Caco-2 (cell line): ENCODE results near the gene PPT1. TPM values are rescaled to one million over a fixed set of nuclear protein-coding genes. Genes with fewer than 3 reads are reported as not detected.

Experiments
- BruUV-seq: library from RNA; stranded (reverse); fragments of 400-500 nt; replicated peaks from 2 replicates; lab custom pipeline; 2021; lab: Mats Ljungman, UMichigan
- CTCF ChIA-PET: fragments of 300-600 bp; sonication (Branson Sonifier 250); formaldehyde crosslinking; loops from one replicate; lab custom pipeline; 2022; ENCODE audit warnings: antibody characterized with exemption; lab: Charles Lee
- POLR2A ChIA-PET: fragments of 300-600 bp; sonication (Branson Sonifier 250); formaldehyde crosslinking; loops from one replicate; lab custom pipeline; 2022; ENCODE audit warnings: antibody characterized with exemption; lab: Charles Lee
- DNase-seq, 2 experiments: peaks; one replicate each; pipeline versions ENCODE4 v3.0.0 to v3.0.0-alpha.2; 2020 to 2022
- H3K27me3 ChIP-seq: replicated peaks from 2 replicates; pipeline ENCODE4 v1.6.0; 2011; ENCODE audit warnings: low read length; ENCODE audit not compliant: control insufficient read depth, insufficient read depth
- H3K36me3 ChIP-seq: 2 replicates; pipeline ENCODE4 v1.5.1; 2011; ENCODE audit warnings: low read length; ENCODE audit not compliant: control insufficient read depth, insufficient read depth
- H3K4me1 ChIP-seq: fragments of 250-450 bp; sonication (Bioruptor Pico); 2 replicates; pipeline ENCODE4 v1.5.1; 2020; ENCODE audit warnings: mild to moderate bottlenecking
- H3K4me3 ChIP-seq: 2 replicates; pipeline ENCODE4 v1.5.1; 2011; ENCODE audit warnings: low read depth, mild to moderate bottlenecking, control low read depth, low read length
- H3K9me3 ChIP-seq: fragments of 250-450 bp; sonication (Bioruptor Pico); 2 replicates; pipeline ENCODE4 v1.5.1; 2020; ENCODE audit warnings: mild to moderate bottlenecking, moderate library complexity
- H3K27ac Mint-ChIP-seq: one replicate; pipeline ENCODE4 v1.8.0; 2022; ENCODE audit warnings: mixed read lengths; ENCODE audit not compliant: unreplicated experiment
- H3K27me3 Mint-ChIP-seq: one replicate; pipeline ENCODE4 v1.8.0; 2022; ENCODE audit warnings: mixed read lengths; ENCODE audit not compliant: insufficient read depth, unreplicated experiment
- H3K36me3 Mint-ChIP-seq: one replicate; pipeline ENCODE4 v1.8.0; 2022; ENCODE audit warnings: mild to moderate bottlenecking, mixed read lengths; ENCODE audit not compliant: insufficient read depth, unreplicated experiment
- H3K4me1 Mint-ChIP-seq: one replicate; pipeline ENCODE4 v1.8.0; 2022; ENCODE audit warnings: low read depth, mixed read lengths; ENCODE audit not compliant: unreplicated experiment
- H3K4me3 Mint-ChIP-seq: one replicate; pipeline ENCODE4 v1.8.0; 2022; ENCODE audit warnings: mild to moderate bottlenecking, moderate library complexity, mixed read lengths; ENCODE audit not compliant: unreplicated experiment
- H3K9me3 Mint-ChIP-seq: one replicate; pipeline ENCODE4 v1.8.0; 2022; ENCODE audit warnings: mixed read lengths; ENCODE audit not compliant: unreplicated experiment
- intact Hi-C: fragments of 100-400 bp; cut with micrococcal nuclease; formaldehyde crosslinking; loops from one replicate; pipeline ENCODE4 v1.10.0; 2022; ENCODE audit not compliant: unreplicated experiment
- total RNA-seq: library from RNA; stranded (reverse); gene quantifications from 2 replicates; pipeline ENCODE4 v1.2.3, GENCODE V29; 2022
- TF ChIP-seq, protein P1 (sequence below), 2 experiments: fragments of 200-600 bp in 1 of 2; IDR thresholded peaks; 1 replicate in 1 of 2; 2 replicates in 1 of 2; pipeline versions ENCODE4 v1.5.1 to v1.8.0; 2011 to 2022; ENCODE audit warnings: antibody characterized with exemption in 1 of 2, control low read depth in 1 of 2, inconsistent platforms in 1 of 2, low read depth in 1 of 2, low read length in 1 of 2, mild to moderate bottlenecking in 1 of 2, moderate library complexity in 1 of 2; ENCODE audit not compliant: insufficient read depth in 1 of 2, severe bottlenecking in 1 of 2, unreplicated experiment in 1 of 2

PPT1 gene
- total RNA-seq, 1 experiment from 2014 or later: 144 TPM

DNA sequence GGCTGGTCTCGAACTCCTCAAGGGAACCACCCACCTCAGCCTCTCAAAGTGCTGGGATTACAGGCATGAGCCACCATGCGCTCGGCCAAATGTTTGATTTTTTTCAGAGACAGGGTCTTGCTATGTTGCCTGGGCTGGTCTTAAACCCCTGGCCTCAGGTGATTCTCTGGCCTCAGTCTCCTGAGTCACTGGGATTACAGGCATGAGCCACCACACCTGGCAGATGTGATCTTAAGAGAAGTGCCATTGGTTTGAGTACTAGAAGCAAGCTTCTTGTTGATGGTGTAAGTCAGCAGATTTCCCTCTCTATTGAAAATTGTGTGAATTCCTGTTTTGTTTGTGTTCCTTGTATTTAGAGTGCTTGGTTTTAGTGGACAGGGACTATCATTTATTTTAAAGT lies 51.3 kb downstream of the PPT1 start:
- DNase-seq: no peak
- Mint-ChIP-seq H3K27ac (no peak overlapping the region), H3K9me3 (no peaks in the 10 kb centered on the region), H3K4me1 (peaks cover 17% of the 10 kb centered on the region), H3K36me3 (peaks cover 48% of the 10 kb centered on the region), H3K4me3 (no peak overlapping the region), H3K27me3 (no peaks in the 10 kb centered on the region)
- TF ChIP-seq, protein P1, sequence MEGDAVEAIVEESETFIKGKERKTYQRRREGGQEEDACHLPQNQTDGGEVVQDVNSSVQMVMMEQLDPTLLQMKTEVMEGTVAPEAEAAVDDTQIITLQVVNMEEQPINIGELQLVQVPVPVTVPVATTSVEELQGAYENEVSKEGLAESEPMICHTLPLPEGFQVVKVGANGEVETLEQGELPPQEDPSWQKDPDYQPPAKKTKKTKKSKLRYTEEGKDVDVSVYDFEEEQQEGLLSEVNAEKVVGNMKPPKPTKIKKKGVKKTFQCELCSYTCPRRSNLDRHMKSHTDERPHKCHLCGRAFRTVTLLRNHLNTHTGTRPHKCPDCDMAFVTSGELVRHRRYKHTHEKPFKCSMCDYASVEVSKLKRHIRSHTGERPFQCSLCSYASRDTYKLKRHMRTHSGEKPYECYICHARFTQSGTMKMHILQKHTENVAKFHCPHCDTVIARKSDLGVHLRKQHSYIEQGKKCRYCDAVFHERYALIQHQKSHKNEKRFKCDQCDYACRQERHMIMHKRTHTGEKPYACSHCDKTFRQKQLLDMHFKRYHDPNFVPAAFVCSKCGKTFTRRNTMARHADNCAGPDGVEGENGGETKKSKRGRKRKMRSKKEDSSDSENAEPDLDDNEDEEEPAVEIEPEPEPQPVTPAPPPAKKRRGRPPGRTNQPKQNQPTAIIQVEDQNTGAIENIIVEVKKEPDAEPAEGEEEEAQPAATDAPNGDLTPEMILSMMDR (IDR thresholded peaks at IDR 0.05; ENCODE audit: insufficient read depth in 1 of 2, low read depth in 1 of 2, low read length in 1 of 2, severe bottlenecking in 1 of 2, unreplicated experiment in 1 of 2): no peak
- H3K36me3 ChIP-seq: no peaks in the 10 kb centered on the region
- H3K4me3 ChIP-seq: no peak overlapping the region
- H3K9me3 ChIP-seq: no peaks in the 10 kb centered on the region
- intact Hi-C loops: no loop called here
- POLR2A ChIA-PET: no interaction called here
- peaks cover 5% of the 10 kb centered on the region; the same call in 1 of the 2 replicates for H3K4me1 ChIP-seq
- BruUV-seq: no TSS peak
- CTCF ChIA-PET: interaction anchor here (0.6 kb wide), 1 partner anchor 394 kb away, joined by 3 read pairs; no protein-coding TSS in a partner anchor
- H3K27me3 ChIP-seq: no peaks in the 10 kb centered on the region

DNA sequence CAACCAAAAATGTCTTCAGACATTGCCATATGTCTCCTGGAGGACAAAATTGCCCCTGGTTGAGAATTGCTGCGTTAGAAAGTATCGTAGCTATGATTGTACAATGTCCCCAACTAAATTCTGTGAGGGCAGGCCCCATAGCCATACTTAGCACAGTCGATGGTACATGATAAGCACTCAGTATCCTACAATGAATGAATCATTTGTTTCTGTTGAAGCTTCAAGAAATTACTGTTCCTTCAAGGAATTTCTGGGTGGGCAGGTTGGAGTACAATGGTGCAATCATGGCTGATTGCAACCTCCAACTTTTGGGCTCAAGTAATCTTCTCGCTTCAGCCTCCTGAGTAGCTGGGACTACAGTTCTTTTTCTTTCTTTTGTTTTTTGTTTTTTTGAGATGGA lies 51.9 kb downstream of the PPT1 start:
- Mint-ChIP-seq H3K27ac (no peak overlapping the region), H3K27me3 (no peaks in the 10 kb centered on the region), H3K4me3 (no peak overlapping the region), H3K36me3 (peaks cover 48% of the 10 kb centered on the region), H3K9me3 (no peaks in the 10 kb centered on the region), H3K4me1 (peaks cover 17% of the 10 kb centered on the region)
- no TSS peak for BruUV-seq
- CTCF ChIA-PET: no interaction called here
- no peak overlapping the region for H3K4me3 ChIP-seq
- no peak for DNase-seq
- no peaks in the 10 kb centered on the region for H3K27me3 ChIP-seq
- intact Hi-C loops: no loop called here
- peaks cover 5% of the 10 kb centered on the region; the same call in 1 of the 2 replicates for H3K4me1 ChIP-seq
- no peaks in the 10 kb centered on the region for H3K9me3 ChIP-seq
- H3K36me3 ChIP-seq: no peaks in the 10 kb centered on the region
- POLR2A ChIA-PET: interaction anchor here (0.7 kb wide), 1 partner anchor 95 kb away, joined by 9 read pairs; no protein-coding TSS in a partner anchor
- TF ChIP-seq, protein P1 (IDR thresholded peaks at IDR 0.05; ENCODE audit: insufficient read depth in 1 of 2, low read depth in 1 of 2, low read length in 1 of 2, severe bottlenecking in 1 of 2, unreplicated experiment in 1 of 2): no peak

DNA sequence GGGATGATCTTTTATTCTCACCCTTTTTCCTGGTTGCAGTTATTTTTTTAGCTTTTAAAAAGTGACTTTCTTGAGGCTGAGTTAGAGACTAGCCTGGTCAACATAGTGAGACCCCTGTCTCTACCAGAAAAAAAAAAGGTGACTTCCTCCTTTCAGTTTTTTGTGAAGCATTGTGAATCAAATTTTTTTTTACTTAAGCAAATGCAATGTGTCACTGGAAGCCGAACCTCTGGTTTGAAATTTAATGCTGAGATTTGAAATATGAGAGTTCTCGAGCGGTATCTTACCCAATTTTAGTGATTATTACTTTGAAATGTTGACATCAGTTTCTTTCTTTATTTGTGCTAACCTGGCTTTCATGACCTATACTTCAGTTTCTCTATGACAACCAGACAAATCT lies 52.9 kb downstream of the PPT1 start:
- Mint-ChIP-seq H3K4me3 (no peak overlapping the region), H3K9me3 (no peaks in the 10 kb centered on the region), H3K27ac (no peak overlapping the region), H3K4me1 (peaks cover 17% of the 10 kb centered on the region), H3K36me3 (peaks cover 50% of the 10 kb centered on the region), H3K27me3 (no peaks in the 10 kb centered on the region)
- Histone ChIP-seq H3K4me1 (peaks cover 5% of the 10 kb centered on the region; the same call in 1 of the 2 replicates), H3K4me3 (no peak overlapping the region), H3K27me3 (no peaks in the 10 kb centered on the region), H3K36me3 (no peaks in the 10 kb centered on the region), H3K9me3 (no peaks in the 10 kb centered on the region)
- ChIA-PET POLR2A (no interaction called here), CTCF (no interaction called here)
- TF ChIP-seq, protein P1 (IDR thresholded peaks at IDR 0.05; ENCODE audit: insufficient read depth in 1 of 2, low read depth in 1 of 2, low read length in 1 of 2, severe bottlenecking in 1 of 2, unreplicated experiment in 1 of 2): no peak
- BruUV-seq: no TSS peak
- intact Hi-C loops: no loop called here
- DNase-seq: no peak
